Omental fat pad (tissue), 4 donors: ENCODE results near the gene PROSER3. TPM values are rescaled to one million over a fixed set of nuclear protein-coding genes. Genes with fewer than 3 reads are reported as not detected.
"Not testable (repeated sequence)": the region's sequence is repeated elsewhere in the genome, so short reads cannot be mapped to it uniquely, and the experiment has no call there.

Source experiments
- ATAC-seq: fragments of 150-250 bp; one replicate; pipeline ENCODE4 v1.9.1; 2016; ENCODE audit warnings: mild to moderate bottlenecking, moderate library complexity; ENCODE audit not compliant: low FRiP score
- DNase-seq: peaks from one replicate; pipeline ENCODE4 v3.0.0-alpha.2; 2019; ENCODE audit warnings: low spot score
- total RNA-seq, 4 donors: library from RNA; depleted of rRNA; stranded (reverse); fragments of >200 nt; gene quantifications; one replicate each; pipeline ENCODE4 v1.1.0, GENCODE V29; 2016
- TF ChIP-seq, protein P1 (sequence below), 3 donors: fragments of 450-650 bp; IDR thresholded peaks; one replicate each; pipeline ENCODE4 v1.5.1; 2016 to 2017; ENCODE audit warnings: antibody characterized with exemption in 3 of 3, mild to moderate bottlenecking in 3 of 3, moderate library complexity in 2 of 3

PROSER3 gene
- total RNA-seq, 4 donors from 2014 or later = 3.7 to 7.5 (median 5.3) TPM

DNA sequence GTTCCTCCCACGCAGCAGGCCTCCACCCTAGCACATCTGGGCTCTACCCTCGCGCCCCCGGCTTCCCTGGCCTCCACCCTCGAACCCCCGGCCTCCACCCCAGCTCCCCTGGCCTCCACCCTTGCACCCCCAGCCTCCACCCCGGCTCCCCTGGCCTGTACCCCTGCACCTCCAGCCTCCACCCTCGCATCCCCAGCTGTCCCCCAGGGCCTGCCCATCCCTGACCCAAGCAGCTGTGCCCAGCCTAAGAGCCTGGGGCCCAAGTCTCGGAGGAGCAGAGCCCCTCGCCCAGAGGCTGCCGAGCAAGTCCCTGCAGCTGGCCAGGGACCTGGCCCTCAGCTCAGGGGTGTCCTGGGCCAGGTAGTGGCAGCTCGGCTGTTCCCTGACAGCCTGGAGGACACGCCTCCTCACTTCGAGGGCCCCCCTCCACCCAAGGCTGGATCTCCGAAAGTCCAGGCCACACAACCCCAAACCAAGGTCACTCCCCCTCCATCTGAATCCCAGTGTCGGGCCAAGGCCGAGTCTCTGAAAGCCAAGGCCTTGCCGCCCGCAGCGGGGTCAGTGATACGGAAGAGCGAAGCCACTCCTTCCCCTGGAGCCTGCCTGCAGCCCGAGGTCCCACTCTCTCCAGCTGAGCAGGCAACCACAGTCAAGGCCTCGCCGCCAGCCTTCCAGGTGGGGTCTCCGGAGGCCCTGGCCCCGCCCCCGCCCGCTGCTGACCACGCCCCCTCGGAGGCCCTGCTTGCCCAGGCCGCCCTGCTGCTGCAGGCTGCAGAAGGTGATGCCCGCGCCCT is 9.5 kb downstream of the PROSER3 start:
- ATAC-seq (peak; percentile 21), DNase-seq (no peak)
- TF ChIP-seq, protein P1, sequence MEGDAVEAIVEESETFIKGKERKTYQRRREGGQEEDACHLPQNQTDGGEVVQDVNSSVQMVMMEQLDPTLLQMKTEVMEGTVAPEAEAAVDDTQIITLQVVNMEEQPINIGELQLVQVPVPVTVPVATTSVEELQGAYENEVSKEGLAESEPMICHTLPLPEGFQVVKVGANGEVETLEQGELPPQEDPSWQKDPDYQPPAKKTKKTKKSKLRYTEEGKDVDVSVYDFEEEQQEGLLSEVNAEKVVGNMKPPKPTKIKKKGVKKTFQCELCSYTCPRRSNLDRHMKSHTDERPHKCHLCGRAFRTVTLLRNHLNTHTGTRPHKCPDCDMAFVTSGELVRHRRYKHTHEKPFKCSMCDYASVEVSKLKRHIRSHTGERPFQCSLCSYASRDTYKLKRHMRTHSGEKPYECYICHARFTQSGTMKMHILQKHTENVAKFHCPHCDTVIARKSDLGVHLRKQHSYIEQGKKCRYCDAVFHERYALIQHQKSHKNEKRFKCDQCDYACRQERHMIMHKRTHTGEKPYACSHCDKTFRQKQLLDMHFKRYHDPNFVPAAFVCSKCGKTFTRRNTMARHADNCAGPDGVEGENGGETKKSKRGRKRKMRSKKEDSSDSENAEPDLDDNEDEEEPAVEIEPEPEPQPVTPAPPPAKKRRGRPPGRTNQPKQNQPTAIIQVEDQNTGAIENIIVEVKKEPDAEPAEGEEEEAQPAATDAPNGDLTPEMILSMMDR (IDR thresholded peaks at IDR 0.05) = no peak

DNA sequence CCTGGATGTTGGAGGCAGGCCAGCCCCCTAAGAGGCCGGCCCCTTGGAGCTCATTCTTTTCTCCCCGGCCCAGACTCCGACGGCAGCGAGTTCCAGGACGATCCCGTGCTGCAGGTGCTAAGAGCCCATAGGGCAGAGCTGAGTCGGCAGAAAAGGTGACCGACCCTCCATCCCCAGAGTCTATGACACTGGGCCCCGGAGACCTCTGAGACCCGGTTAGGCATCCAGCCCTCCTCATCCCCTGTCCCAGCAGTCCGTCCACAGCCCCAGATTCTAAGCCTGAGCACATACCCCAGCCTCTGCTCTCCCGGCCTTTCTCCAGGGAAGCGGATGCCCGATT is 10.1 kb downstream of the PROSER3 start:
- TF ChIP-seq, protein P1 (IDR thresholded peaks at IDR 0.05) = no peak
- DNase-seq (no peak), ATAC-seq (no peak)

DNA sequence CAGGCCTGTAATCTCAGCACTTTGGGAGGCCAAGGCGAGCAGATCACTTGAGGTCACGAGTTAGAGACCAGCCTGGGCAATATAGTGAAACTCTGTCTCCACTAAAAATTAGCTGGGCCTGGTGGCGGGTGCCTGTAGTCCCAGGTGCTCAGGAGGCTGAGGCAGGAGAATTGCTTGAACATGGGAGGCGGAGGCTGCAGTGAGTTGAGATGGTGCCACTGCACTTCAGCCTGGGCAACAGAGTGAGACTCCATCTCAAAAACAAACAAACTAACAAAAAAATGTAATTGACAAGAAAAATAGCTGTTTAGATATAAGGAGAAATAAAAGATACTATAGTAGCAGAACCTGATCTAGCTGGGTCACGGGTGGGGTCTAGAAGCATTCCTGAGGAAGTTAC is 14.4 kb downstream of the PROSER3 start:
- not testable (repeated sequence) for DNase-seq, ATAC-seq

DNA sequence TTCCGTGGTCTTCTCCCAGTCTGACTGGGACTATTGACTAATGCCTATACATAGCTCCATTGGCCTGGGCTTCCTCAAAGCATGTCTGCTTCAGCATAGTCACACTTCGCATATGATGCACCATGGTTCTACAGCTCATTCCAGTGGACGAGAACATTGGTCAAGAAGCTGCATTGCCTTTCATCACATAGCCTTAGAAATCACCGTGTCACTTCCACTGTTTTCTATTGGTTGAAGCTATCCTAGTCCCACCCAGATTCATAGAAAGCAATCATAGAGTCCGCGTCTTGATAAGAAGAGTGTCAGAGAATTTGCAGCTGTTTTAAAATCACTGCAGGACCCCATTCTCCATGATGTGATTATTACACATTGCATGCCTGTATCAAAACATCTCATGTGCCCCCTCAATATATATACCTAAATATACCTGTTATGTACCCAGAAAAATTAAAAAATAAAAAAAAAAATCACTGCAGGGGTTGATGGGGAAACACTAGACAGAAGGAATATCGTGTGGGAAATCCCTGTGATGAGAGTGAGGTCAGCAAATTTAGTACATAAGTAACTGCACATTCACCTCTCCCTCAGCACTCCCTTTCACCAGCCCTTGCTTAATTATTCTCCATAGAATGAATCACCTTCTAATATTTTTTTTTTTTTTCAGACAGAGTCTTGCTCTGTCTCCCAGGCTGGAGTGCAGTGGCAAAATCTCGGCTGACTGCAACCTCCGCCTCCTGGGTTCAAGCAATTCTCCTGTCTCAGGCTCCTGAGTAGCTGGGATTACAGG is 15.2 kb downstream of the PROSER3 start:
- ATAC-seq (no peak), DNase-seq (no peak)
- TF ChIP-seq, protein P1 (IDR thresholded peaks at IDR 0.05) = no peak

DNA sequence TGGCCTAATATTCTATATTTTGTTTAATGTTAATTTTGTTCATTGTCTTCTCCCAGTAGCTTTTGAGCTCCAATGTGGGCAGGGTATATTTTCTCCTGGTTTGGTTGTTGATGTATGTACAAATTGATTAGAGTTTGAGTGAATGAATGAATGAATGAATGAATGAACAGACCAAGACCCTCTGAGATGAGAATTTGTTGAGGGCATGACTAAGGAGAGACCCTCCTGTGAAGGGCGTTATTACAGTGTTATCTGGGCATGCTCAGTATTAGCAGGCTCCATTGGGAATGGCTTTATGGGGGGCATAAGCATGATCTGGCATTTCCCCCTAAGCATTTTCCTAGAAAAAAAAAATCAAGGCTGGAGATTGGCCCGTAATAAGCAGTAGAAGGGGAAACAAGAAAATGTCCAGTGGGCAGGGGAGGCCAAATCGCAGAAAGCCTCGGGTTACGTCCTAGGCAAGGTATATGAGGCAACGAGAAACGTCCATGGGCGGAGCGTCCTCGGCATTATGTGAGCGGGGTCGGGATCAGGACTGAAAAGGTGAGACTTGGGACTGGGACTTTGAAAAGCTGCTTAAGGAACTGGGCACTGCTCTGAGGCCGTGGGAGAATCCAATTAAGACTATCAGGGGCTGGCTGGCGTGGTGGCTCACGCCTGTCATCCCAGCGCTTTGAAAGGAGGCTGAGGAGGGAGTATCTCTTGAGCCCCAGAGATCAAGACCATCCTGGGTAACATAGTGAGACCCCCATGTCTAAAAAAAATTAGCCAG is 16.5 kb downstream of the PROSER3 start:
- no peak for DNase-seq
- TF ChIP-seq, protein P1 (IDR thresholded peaks at IDR 0.05) = no peak
- no peak for ATAC-seq

DNA sequence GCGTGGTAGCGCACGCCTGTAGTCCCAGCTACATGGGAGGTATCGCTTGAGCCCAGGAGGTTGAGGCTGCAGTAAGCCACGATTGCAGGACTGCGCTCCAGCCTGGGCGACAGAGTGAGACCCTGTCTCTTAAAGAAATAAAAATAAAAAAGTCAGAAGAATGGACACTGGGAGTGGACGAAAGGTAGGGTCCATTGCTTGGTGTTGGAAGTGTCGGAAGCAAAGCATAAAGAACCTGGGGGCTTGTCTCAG is 17.0 kb downstream of the PROSER3 start:
- DNase-seq (no peak), ATAC-seq (peak; percentile 9)
- TF ChIP-seq, protein P1 (IDR thresholded peaks at IDR 0.05) = no peak

DNA sequence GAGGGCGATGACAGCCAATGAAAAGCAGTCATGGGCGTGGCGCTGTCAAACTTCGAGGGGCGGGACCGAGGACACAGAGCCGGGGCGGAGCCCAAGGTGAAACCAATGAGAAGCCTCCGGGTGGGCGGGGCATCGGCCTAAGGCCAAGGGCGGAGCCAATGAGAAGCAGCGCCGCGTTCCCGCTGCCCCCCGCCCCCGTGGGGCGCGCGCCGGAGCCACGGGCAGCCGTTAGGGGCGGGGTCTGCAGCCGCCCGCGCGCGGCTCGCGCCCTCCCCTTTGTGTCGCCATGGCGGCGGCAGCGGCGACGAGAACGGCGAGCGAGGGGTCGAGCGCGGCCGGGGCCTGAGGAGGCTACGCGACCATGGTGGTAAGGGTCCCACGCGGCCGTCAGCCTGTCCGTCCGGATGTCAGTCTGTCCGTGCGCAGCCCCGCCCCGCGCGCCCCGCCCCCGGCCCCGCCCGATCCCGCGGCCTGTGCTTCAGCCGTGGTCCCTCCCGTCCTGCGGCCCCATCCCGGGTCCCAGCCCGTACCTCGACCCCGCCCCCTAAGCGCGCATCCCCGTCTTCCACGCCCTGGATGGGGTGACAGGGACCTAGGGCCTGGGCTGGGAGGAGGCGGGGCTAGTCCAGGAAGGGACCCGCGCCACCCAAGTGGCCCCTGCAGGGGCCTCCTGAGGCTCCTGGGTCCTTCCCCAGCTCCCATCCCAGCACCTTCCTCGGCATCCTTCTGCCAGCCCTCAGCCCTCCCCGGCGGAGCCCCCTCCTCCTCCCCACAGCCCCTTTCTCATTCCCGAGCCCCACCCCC is 17.5 kb downstream of the PROSER3 start, which contains the start of gene ARHGAP33:
Gene ARHGAP33 (plus strand): TSS at position 267 of the 804 bp plus-strand sequence. CDS start 95 bp downstream, at position 362.
- DNase-seq = peak; percentile 98
- TF ChIP-seq, protein P1 (IDR thresholded peaks at IDR 0.05) = no peak
- peak; percentile 98 for ATAC-seq
